GM12874 (cell line): Measurements from ENCODE around the gene NKAIN1.

Experiments
- CTCF ChIP-seq: IDR thresholded peaks from 2 replicates; pipeline ENCODE4 v1.5.1; 2011; ENCODE audit warnings: low read depth, mild to moderate bottlenecking, control low read depth, low read length, moderate library complexity; ENCODE audit not compliant: insufficient read depth

NKAIN1 gene

GRCh38 chr1:31199949-31200348 is 39.7 kb downstream of the NKAIN1 start:
- TF ChIP-seq CTCF = no peak

- TF ChIP-seq CTCF = no peak
These were observed 40.4 kb downstream of the NKAIN1 start for GRCh38 chr1:31199236-31199790.

GRCh38 chr1:31198600-31198999 is 41.1 kb downstream of the NKAIN1 start:
- no peak for TF ChIP-seq CTCF

- TF ChIP-seq CTCF = no peak
These were observed 41.5 kb downstream of the NKAIN1 start for GRCh38 chr1:31198150-31198549.

- TF ChIP-seq CTCF = no peak
These were observed 43.0 kb downstream of the NKAIN1 start for GRCh38 chr1:31196685-31197084.

- TF ChIP-seq CTCF = no peak
These were observed 46.0 kb downstream of the NKAIN1 start for GRCh38 chr1:31193729-31194128.

GRCh38 chr1:31191281-31191680 is 48.4 kb downstream of the NKAIN1 start:
- TF ChIP-seq CTCF = no peak
